ENCODE data around the gene GRIN2C.

GRIN2C gene

GRCh38 chr17:74798239-74798707, 61.4 kb downstream of the GRIN2C start:
- TF ChIP-seq MAX (IDR thresholded peaks at IDR 0.05) (no peak), CEBPB (IDR thresholded peaks at IDR 0.05) (no peak), EP300 (IDR thresholded peaks at IDR 0.05; ENCODE audit: borderline replicate concordance) (peak; percentile 54; the same call in 1 of the 2 replicates), CREB1 (IDR thresholded peaks at IDR 0.05; ENCODE audit: low read depth) (no peak), REST (IDR thresholded peaks at IDR 0.05; ENCODE audit: low read depth) (no peak), YY1 (IDR thresholded peaks at IDR 0.05; ENCODE audit: low read depth) (no peak), EGR1 (IDR thresholded peaks at IDR 0.05) (no peak), TAF1 (IDR thresholded peaks at IDR 0.05; ENCODE audit: low read depth) (no peak), FOXM1 (IDR thresholded peaks at IDR 0.05; ENCODE audit: borderline replicate concordance, low read depth) (no peak), RAD21 (IDR thresholded peaks at IDR 0.05; ENCODE audit: low read depth) (no peak), ZBTB7A (IDR thresholded peaks at IDR 0.05; ENCODE audit: low read depth) (no peak), TEAD4 (IDR thresholded peaks at IDR 0.05) (no peak), TCF12 (IDR thresholded peaks at IDR 0.05; ENCODE audit: low read depth) (peak; percentile 62), NFIC (IDR thresholded peaks at IDR 0.05) (peak; percentile 55), USF1 (IDR thresholded peaks at IDR 0.05) (no peak)

- TF ChIP-seq RAD21 (IDR thresholded peaks at IDR 0.05; ENCODE audit: low read depth) (no peak), MAX (IDR thresholded peaks at IDR 0.05) (no peak)
These were observed 61.9 kb downstream of the GRIN2C start for GRCh38 chr17:74797824-74798223.

- TF ChIP-seq ZBTB7A (IDR thresholded peaks at IDR 0.05; ENCODE audit: low read depth) = no peak
- no peak for TF ChIP-seq MAX (IDR thresholded peaks at IDR 0.05)
- no peak for TF ChIP-seq YY1 (IDR thresholded peaks at IDR 0.05; ENCODE audit: low read depth)
- TF ChIP-seq USF1 (IDR thresholded peaks at IDR 0.05) = no peak
- no peak for TF ChIP-seq REST (IDR thresholded peaks at IDR 0.05; ENCODE audit: low read depth)
- no peak for TF ChIP-seq FOXM1 (IDR thresholded peaks at IDR 0.05; ENCODE audit: borderline replicate concordance, low read depth)
- no peak for TF ChIP-seq CREB1 (IDR thresholded peaks at IDR 0.05; ENCODE audit: low read depth)
- TF ChIP-seq EP300 (IDR thresholded peaks at IDR 0.05; ENCODE audit: borderline replicate concordance) = no peak
These were observed 62.8 kb downstream of the GRIN2C start for GRCh38 chr17:74796866-74797265.

GRCh38 chr17:74796211-74796610, 63.5 kb downstream of the GRIN2C start:
- TF ChIP-seq MAX (IDR thresholded peaks at IDR 0.05) (no peak), EGR1 (IDR thresholded peaks at IDR 0.05) (no peak), ZBTB7A (IDR thresholded peaks at IDR 0.05; ENCODE audit: low read depth) (no peak), NFIC (IDR thresholded peaks at IDR 0.05) (no peak), TAF1 (IDR thresholded peaks at IDR 0.05; ENCODE audit: low read depth) (no peak), TEAD4 (IDR thresholded peaks at IDR 0.05) (no peak), REST (IDR thresholded peaks at IDR 0.05; ENCODE audit: low read depth) (no peak), USF1 (IDR thresholded peaks at IDR 0.05) (no peak), YY1 (IDR thresholded peaks at IDR 0.05; ENCODE audit: low read depth) (no peak), TCF12 (IDR thresholded peaks at IDR 0.05; ENCODE audit: low read depth) (no peak), FOXM1 (IDR thresholded peaks at IDR 0.05; ENCODE audit: borderline replicate concordance, low read depth) (no peak), EP300 (IDR thresholded peaks at IDR 0.05; ENCODE audit: borderline replicate concordance) (no peak), CREB1 (IDR thresholded peaks at IDR 0.05; ENCODE audit: low read depth) (no peak), CEBPB (IDR thresholded peaks at IDR 0.05) (no peak), RAD21 (IDR thresholded peaks at IDR 0.05; ENCODE audit: low read depth) (no peak)

Data from Ishikawa (cell line).